ENCODE measurements around the gene ITPK1. TPM values are rescaled to one million over a fixed set of nuclear protein-coding genes. Genes with fewer than 3 reads are reported as not detected.

The ITPK1 gene
- total and polyA plus RNA-seq, 2 donors (not counting 3 experiments of a cell fraction or from before 2014, with no cell fraction given), result 39.6 to 51.8 TPM

- Histone ChIP-seq H3K79me2 (ENCODE audit: control insufficient read depth, insufficient read depth, low read length) (peaks cover 4% of the 10 kb centered on the region), H3K27ac (ENCODE audit: insufficient read depth, low read depth, low read length) (no peak overlapping the region), H3K27me3 (ENCODE audit: control insufficient read depth in 2 of 2, insufficient read depth in 2 of 2, low read length in 2 of 2) (no peaks in the 10 kb centered on the region), H3K9me1 (replicated peaks; ENCODE audit: control insufficient read depth, extremely low read depth, insufficient read depth, low read length) (no peaks in the 10 kb centered on the region), H3K9me3 (replicated peaks; ENCODE audit: control insufficient read depth, insufficient read depth, low read length) (no peaks in the 10 kb centered on the region), H3K9ac (replicated peaks; ENCODE audit: extremely low read depth, insufficient read depth, low read length) (no peak overlapping the region), H4K20me1 (replicated peaks; ENCODE audit: control insufficient read depth, extremely low read depth, insufficient read depth, low read length) (no peaks in the 10 kb centered on the region), H3K4me3 (replicated peaks in 1 of 3; ENCODE audit: insufficient read depth in 1 of 3, low read depth in 1 of 3, low read length in 3 of 3) (no peak overlapping the region), H2AFZ (ENCODE audit: low read depth, low read length) (no peak overlapping the region), H3K4me2 (ENCODE audit: insufficient read depth, low read length) (no peak overlapping the region), H3K4me1 (ENCODE audit: control insufficient read depth, extremely low read depth, insufficient read depth, low read length) (no peaks in the 10 kb centered on the region), H3K36me3 (ENCODE audit: control insufficient read depth in 2 of 2, extremely low read depth in 1 of 2, insufficient read depth in 2 of 2, low read length in 2 of 2) (no peaks in the 10 kb centered on the region)
- DNase-seq (ENCODE audit: low read depth, low spot score) (no peak), FAIRE-seq (no peak)
- TF ChIP-seq MAX (IDR thresholded peaks at IDR 0.05; ENCODE audit: insufficient read depth, insufficient read length) (no peak), FOS (IDR thresholded peaks at IDR 0.05; ENCODE audit: borderline replicate concordance, insufficient read depth, low read length) (no peak), JUN (IDR thresholded peaks at IDR 0.05; ENCODE audit: borderline replicate concordance, insufficient read depth, insufficient read length, low read depth) (no peak), CTCF (IDR thresholded peaks at IDR 0.05; ENCODE audit: extremely low read depth in 1 of 2, insufficient read depth in 1 of 2, low read depth in 1 of 2, low read length in 2 of 2) (no peak), POLR2A (IDR thresholded peaks at IDR 0.05; ENCODE audit: low read depth, low read length) (no peak), GATA2 (IDR thresholded peaks at IDR 0.05; ENCODE audit: insufficient read depth, insufficient read length, low read depth, low read length) (no peak), EZH2 (IDR thresholded peaks at IDR 0.05; ENCODE audit: borderline replicate concordance, low read depth, low read length, severe bottlenecking) (no peak), MYC (IDR thresholded peaks at IDR 0.05; ENCODE audit: low read depth, low read length) (no peak), POLR2AphosphoS5 (IDR thresholded peaks at IDR 0.05; ENCODE audit: insufficient read depth, low read depth, low read length) (no peak)
- no TSS peak for BruUV-seq (replicated peaks)
- ChIA-PET CTCF (interaction anchor here (0.6 to 1.8 kb wide), 3 partner anchors 8 to 19 kb away, joined by 3 to 6 read pairs (median 3); no protein-coding TSS in a partner anchor), POLR2A (no interaction called here)
- intact Hi-C loops (cut with micrococcal nuclease) (no loop called here), dilution Hi-C loops (cut with MboI; ENCODE audit: extremely low pct_ligation_motif_present, low sequenced_read_pairs) (no loop called here)
These were observed 8.3 kb downstream of the ITPK1 start for GRCh38 chr14:93107453-93107852.
